WTC11 (cell line): ENCODE data around the gene CORO2B. TPM values are rescaled to one million over a fixed set of nuclear protein-coding genes. Genes with fewer than 3 reads are reported as not detected.

Experiments used
- ATAC-seq: fragments of 200-7000 bp; cut with Tn5 transposase; 2 replicates; pipeline ENCODE4 v1.10.0; 2021; ENCODE audit warnings: mild to moderate bottlenecking, moderate library complexity
- CTCF ChIA-PET: fragments of 300-600 bp; sonication (Branson Sonifier 250); formaldehyde crosslinking; loops from one replicate; lab custom pipeline; 2021; ENCODE audit warnings: antibody characterized with exemption; lab: Charles Lee
- POLR2A ChIA-PET: fragments of 350-600 bp; sonication (Branson Sonifier 250); formaldehyde crosslinking; loops from one replicate; lab custom pipeline; 2021; ENCODE audit warnings: antibody characterized with exemption; lab: Charles Lee
- DNase-seq: peaks from one replicate; pipeline ENCODE4 v3.0.0; 2021; ENCODE audit warnings: low spot score
- H3K27ac Mint-ChIP-seq: 2 replicates; pipeline ENCODE4 v1.8.0; 2021; ENCODE audit warnings: mixed read lengths
- H3K27me3 Mint-ChIP-seq: 2 replicates; pipeline ENCODE4 v1.8.0; 2021; ENCODE audit warnings: low read depth, mild to moderate bottlenecking, moderate library complexity, mixed read lengths
- H3K36me3 Mint-ChIP-seq: 2 replicates; pipeline ENCODE4 v1.8.0; 2021; ENCODE audit warnings: mixed read lengths
- H3K4me1 Mint-ChIP-seq: 2 replicates; pipeline ENCODE4 v1.8.0; 2022; ENCODE audit warnings: mixed read lengths
- H3K4me3 Mint-ChIP-seq: 2 replicates; pipeline ENCODE4 v1.8.0; 2021; ENCODE audit warnings: mild to moderate bottlenecking, moderate library complexity, mixed read lengths
- H3K9me3 Mint-ChIP-seq: 2 replicates; pipeline ENCODE4 v1.8.0; 2021; ENCODE audit warnings: mixed read lengths
- CREB1 ChIP-seq: sonication (generic); formaldehyde crosslinking; IDR thresholded peaks from 2 replicates; pipeline ENCODE4 v1.8.0; 2023; ENCODE audit warnings: mild to moderate bottlenecking, missing genetic modification reagents
- ESRRA ChIP-seq: sonication (generic); formaldehyde crosslinking; IDR thresholded peaks from 2 replicates; pipeline ENCODE4 v1.8.1; 2022; ENCODE audit warnings: mild to moderate bottlenecking, missing genetic modification reagents, borderline replicate concordance
- ETV6 ChIP-seq: sonication (generic); formaldehyde crosslinking; IDR thresholded peaks from 2 replicates; pipeline ENCODE4 v1.8.1; 2022; ENCODE audit warnings: mild to moderate bottlenecking, missing genetic modification reagents
- FOXJ3 ChIP-seq: sonication (generic); formaldehyde crosslinking; IDR thresholded peaks from 2 replicates; pipeline ENCODE4 v1.9.0; 2021; ENCODE audit warnings: missing genetic modification reagents, mild to moderate bottlenecking, borderline replicate concordance
- HMGA2 ChIP-seq: fragments of 250-450 bp; sonication (Bioruptor Pico); IDR thresholded peaks from 2 replicates; pipeline ENCODE4 v1.4.0; 2021; ENCODE audit warnings: mild to moderate bottlenecking, moderate library complexity
- JAZF1 ChIP-seq: fragments of 250-450 bp; sonication (Bioruptor Pico); IDR thresholded peaks from 2 replicates; pipeline ENCODE4 v1.9.0; 2021; ENCODE audit warnings: moderate library complexity, mild to moderate bottlenecking, inconsistent platforms
- JUN ChIP-seq: sonication (generic); formaldehyde crosslinking; IDR thresholded peaks from 2 replicates; pipeline ENCODE4 v1.8.0; 2023; ENCODE audit warnings: mild to moderate bottlenecking, missing genetic modification reagents
- KAT7 ChIP-seq: sonication (generic); formaldehyde crosslinking; IDR thresholded peaks from 2 replicates; pipeline ENCODE4 v1.8.1; 2023; ENCODE audit warnings: missing genetic modification reagents, mild to moderate bottlenecking, borderline replicate concordance
- NFE2L1 ChIP-seq: sonication (generic); formaldehyde crosslinking; IDR thresholded peaks from 2 replicates; pipeline ENCODE4 v1.8.1; 2023; ENCODE audit warnings: missing genetic modification reagents
- NR2C2 ChIP-seq: sonication (generic); formaldehyde crosslinking; IDR thresholded peaks from 2 replicates; pipeline ENCODE4 v1.8.0; 2022; ENCODE audit warnings: mild to moderate bottlenecking, missing genetic modification reagents
- NR3C1 ChIP-seq: sonication (generic); formaldehyde crosslinking; conservative IDR thresholded peaks from 2 replicates; pipeline ENCODE4 v1.8.1; 2023; ENCODE audit warnings: low read depth, mild to moderate bottlenecking, missing genetic modification reagents
- RELA ChIP-seq: sonication (generic); formaldehyde crosslinking; IDR thresholded peaks from 2 replicates; pipeline ENCODE4 v1.8.1; 2022; ENCODE audit warnings: missing genetic modification reagents, mild to moderate bottlenecking, borderline replicate concordance
- SMAD3 ChIP-seq: sonication (generic); formaldehyde crosslinking; IDR thresholded peaks from 2 replicates; pipeline ENCODE4 v1.8.0; 2022; ENCODE audit warnings: missing genetic modification reagents, mild to moderate bottlenecking, borderline replicate concordance
- TP53 ChIP-seq: sonication (generic); formaldehyde crosslinking; IDR thresholded peaks from 2 replicates; pipeline ENCODE4 v1.8.1; 2023; ENCODE audit warnings: mild to moderate bottlenecking, missing genetic modification reagents
- ZNF263 ChIP-seq: sonication (generic); formaldehyde crosslinking; IDR thresholded peaks from 2 replicates; pipeline ENCODE4 v1.8.1; 2022; ENCODE audit warnings: low read depth, mild to moderate bottlenecking, moderate library complexity, missing genetic modification reagents
- total RNA-seq: library from RNA; stranded (reverse); gene quantifications from 3 replicates; pipeline ENCODE4 v1.2.3, GENCODE V29; 2021
- TF ChIP-seq, protein P1 (sequence below): sonication (generic); formaldehyde crosslinking; IDR thresholded peaks from 2 replicates; pipeline ENCODE4 v1.8.1; 2022; ENCODE audit warnings: low read depth, missing genetic modification reagents, borderline replicate concordance
- TF ChIP-seq, protein P2 (sequence below): sonication (generic); formaldehyde crosslinking; IDR thresholded peaks from 2 replicates; pipeline ENCODE4 v1.8.0; 2023; ENCODE audit warnings: mild to moderate bottlenecking, missing genetic modification reagents
- TF ChIP-seq, protein P3 (sequence below): sonication (generic); formaldehyde crosslinking; IDR thresholded peaks from 2 replicates; pipeline ENCODE4 v1.8.1; 2023; ENCODE audit warnings: mild to moderate bottlenecking, missing genetic modification reagents, moderate library complexity
- TF ChIP-seq, protein P4 (sequence below): sonication (generic); formaldehyde crosslinking; IDR thresholded peaks from 2 replicates; pipeline ENCODE4 v1.8.0; 2022; ENCODE audit warnings: mild to moderate bottlenecking, missing genetic modification reagents
- TF ChIP-seq, protein P5 (sequence below): sonication (generic); formaldehyde crosslinking; IDR thresholded peaks from 2 replicates; pipeline ENCODE4 v1.8.1; 2022; ENCODE audit warnings: mild to moderate bottlenecking, missing genetic modification reagents, moderate library complexity, borderline replicate concordance
- TF ChIP-seq, protein P6 (sequence below): sonication (generic); formaldehyde crosslinking; IDR thresholded peaks from 2 replicates; pipeline ENCODE4 v1.8.0; 2022; ENCODE audit warnings: mild to moderate bottlenecking, missing genetic modification reagents

Gene CORO2B
- total RNA-seq, 1 experiment from 2014 or later = 4.9 TPM

DNA sequence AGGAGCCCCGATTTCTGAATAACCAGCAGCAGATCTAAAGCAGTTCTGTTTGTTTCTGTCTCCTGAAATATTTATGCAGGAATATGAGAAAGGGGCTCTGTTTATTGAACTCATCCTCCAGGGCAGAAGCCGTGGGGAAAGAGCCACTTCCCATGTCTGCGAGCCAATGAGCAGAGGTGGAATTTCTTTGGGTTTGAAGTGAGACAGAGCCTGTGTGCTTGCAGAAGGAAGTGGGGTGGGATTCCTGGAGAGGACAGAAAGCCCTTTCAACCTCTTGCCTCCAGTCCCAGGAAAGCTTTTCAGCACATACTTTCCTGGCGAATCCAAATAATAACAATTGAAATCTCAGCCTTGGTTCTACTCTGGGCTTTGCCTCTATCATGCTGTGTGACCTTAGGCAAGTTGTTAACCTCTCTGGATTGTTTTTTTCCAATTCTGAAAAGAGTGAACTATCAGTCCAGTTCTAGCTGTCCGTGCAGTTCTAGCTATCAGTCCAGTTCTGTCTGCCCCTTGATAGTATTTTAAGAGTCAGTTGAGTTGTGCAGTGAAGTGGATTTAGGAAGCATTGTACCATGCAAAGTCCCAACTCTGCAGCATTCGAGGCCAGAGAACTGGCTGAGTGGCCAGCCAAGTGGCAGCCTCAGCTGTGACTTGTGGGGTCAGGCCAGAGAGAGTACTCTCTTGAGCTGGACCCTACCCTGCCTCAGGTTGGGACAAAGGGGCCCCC is 15.9 kb downstream of the CORO2B start (continued):
- TF ChIP-seq, protein P1, sequence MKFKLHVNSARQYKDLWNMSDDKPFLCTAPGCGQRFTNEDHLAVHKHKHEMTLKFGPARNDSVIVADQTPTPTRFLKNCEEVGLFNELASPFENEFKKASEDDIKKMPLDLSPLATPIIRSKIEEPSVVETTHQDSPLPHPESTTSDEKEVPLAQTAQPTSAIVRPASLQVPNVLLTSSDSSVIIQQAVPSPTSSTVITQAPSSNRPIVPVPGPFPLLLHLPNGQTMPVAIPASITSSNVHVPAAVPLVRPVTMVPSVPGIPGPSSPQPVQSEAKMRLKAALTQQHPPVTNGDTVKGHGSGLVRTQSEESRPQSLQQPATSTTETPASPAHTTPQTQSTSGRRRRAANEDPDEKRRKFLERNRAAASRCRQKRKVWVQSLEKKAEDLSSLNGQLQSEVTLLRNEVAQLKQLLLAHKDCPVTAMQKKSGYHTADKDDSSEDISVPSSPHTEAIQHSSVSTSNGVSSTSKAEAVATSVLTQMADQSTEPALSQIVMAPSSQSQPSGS (CRISPR knock-in tag) = no peak
- TF ChIP-seq, all 79 proteins: peak for 0

DNA sequence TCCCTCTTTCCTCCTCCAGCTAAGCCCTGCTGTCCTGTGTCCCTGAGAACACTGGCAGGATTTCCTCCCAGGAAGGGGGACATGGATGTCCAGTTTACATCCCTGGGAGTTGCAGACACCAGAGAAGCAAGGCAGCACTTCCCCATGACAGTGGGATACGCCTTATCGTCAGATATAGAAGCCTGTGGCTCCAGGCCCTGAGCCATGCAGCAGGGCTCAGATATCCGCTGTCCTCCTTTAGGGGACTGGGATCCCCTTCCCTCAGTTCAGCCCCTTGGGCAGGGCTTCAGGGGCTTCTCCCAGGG is 16.4 kb downstream of the CORO2B start:
- CTCF ChIA-PET = no interaction called here

DNA sequence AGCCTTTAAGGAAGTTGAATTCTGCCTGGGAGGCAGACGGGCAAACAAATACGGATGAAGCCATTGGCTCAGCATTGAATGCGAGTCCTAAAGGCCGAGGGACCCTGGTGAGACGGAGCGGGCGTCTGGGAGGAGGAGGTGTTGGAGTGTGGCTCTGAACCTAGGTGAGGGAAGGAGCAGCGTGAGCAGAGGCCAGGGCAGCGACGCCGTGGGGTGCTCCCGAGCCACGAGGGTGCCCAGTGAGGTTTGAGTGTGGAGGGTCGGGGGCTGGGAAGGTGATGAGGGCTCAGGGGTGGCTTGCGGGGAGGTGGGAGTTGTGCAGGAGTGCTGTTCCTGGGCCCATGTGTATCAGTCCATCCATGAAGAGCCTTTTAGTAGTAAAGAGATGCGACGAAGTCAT is 17.0 kb downstream of the CORO2B start:
- H3K27ac Mint-ChIP-seq = no peak overlapping the region
- no peak for ATAC-seq
- no peak for DNase-seq
- H3K9me3 Mint-ChIP-seq = no peaks in the 10 kb centered on the region
- CTCF ChIA-PET = no interaction called here
- H3K4me3 Mint-ChIP-seq = no peak overlapping the region
- H3K27me3 Mint-ChIP-seq = no peaks in the 10 kb centered on the region; the same call in 1 of the 2 replicates
- H3K4me1 Mint-ChIP-seq = peaks cover 45% of the 10 kb centered on the region
- POLR2A ChIA-PET = no interaction called here
- no peaks in the 10 kb centered on the region for H3K36me3 Mint-ChIP-seq
- no peak for TF ChIP-seq RELA
- no peak for TF ChIP-seq TP53
- TF ChIP-seq NR2C2 (CRISPR knock-in tag) = no peak
- TF ChIP-seq SMAD3 (CRISPR knock-in tag) = no peak
- TF ChIP-seq, protein P2, sequence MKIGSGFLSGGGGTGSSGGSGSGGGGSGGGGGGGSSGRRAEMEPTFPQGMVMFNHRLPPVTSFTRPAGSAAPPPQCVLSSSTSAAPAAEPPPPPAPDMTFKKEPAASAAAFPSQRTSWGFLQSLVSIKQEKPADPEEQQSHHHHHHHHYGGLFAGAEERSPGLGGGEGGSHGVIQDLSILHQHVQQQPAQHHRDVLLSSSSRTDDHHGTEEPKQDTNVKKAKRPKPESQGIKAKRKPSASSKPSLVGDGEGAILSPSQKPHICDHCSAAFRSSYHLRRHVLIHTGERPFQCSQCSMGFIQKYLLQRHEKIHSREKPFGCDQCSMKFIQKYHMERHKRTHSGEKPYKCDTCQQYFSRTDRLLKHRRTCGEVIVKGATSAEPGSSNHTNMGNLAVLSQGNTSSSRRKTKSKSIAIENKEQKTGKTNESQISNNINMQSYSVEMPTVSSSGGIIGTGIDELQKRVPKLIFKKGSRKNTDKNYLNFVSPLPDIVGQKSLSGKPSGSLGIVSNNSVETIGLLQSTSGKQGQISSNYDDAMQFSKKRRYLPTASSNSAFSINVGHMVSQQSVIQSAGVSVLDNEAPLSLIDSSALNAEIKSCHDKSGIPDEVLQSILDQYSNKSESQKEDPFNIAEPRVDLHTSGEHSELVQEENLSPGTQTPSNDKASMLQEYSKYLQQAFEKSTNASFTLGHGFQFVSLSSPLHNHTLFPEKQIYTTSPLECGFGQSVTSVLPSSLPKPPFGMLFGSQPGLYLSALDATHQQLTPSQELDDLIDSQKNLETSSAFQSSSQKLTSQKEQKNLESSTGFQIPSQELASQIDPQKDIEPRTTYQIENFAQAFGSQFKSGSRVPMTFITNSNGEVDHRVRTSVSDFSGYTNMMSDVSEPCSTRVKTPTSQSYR (CRISPR knock-in tag) = no peak
- no peak for TF ChIP-seq ETV6
- TF ChIP-seq, protein P3, sequence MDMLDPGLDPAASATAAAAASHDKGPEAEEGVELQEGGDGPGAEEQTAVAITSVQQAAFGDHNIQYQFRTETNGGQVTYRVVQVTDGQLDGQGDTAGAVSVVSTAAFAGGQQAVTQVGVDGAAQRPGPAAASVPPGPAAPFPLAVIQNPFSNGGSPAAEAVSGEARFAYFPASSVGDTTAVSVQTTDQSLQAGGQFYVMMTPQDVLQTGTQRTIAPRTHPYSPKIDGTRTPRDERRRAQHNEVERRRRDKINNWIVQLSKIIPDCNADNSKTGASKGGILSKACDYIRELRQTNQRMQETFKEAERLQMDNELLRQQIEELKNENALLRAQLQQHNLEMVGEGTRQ = no peak
- TF ChIP-seq, protein P4, sequence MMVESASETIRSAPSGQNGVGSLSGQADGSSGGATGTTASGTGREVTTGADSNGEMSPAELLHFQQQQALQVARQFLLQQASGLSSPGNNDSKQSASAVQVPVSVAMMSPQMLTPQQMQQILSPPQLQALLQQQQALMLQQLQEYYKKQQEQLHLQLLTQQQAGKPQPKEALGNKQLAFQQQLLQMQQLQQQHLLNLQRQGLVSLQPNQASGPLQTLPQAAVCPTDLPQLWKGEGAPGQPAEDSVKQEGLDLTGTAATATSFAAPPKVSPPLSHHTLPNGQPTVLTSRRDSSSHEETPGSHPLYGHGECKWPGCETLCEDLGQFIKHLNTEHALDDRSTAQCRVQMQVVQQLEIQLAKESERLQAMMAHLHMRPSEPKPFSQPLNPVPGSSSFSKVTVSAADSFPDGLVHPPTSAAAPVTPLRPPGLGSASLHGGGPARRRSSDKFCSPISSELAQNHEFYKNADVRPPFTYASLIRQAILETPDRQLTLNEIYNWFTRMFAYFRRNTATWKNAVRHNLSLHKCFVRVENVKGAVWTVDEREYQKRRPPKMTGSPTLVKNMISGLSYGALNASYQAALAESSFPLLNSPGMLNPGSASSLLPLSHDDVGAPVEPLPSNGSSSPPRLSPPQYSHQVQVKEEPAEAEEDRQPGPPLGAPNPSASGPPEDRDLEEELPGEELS = no peak
- no peak for TF ChIP-seq NR3C1 (CRISPR knock-in tag)
- TF ChIP-seq NFE2L1 (CRISPR knock-in tag) = no peak
- TF ChIP-seq, protein P5, sequence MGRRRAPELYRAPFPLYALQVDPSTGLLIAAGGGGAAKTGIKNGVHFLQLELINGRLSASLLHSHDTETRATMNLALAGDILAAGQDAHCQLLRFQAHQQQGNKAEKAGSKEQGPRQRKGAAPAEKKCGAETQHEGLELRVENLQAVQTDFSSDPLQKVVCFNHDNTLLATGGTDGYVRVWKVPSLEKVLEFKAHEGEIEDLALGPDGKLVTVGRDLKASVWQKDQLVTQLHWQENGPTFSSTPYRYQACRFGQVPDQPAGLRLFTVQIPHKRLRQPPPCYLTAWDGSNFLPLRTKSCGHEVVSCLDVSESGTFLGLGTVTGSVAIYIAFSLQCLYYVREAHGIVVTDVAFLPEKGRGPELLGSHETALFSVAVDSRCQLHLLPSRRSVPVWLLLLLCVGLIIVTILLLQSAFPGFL = no peak
- TF ChIP-seq, protein P6, sequence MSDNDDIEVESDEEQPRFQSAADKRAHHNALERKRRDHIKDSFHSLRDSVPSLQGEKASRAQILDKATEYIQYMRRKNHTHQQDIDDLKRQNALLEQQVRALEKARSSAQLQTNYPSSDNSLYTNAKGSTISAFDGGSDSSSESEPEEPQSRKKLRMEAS = no peak
- TF ChIP-seq ZNF263 (CRISPR knock-in tag) = no peak
- no peak for TF ChIP-seq ESRRA (CRISPR knock-in tag)
- TF ChIP-seq CREB1 (CRISPR knock-in tag) = no peak

More for the DNA sequence above, 16.4 kb downstream of the CORO2B start:
- Mint-ChIP-seq H3K27ac (no peak overlapping the region), H3K4me1 (peaks cover 40% of the 10 kb centered on the region), H3K27me3 (no peaks in the 10 kb centered on the region; the same call in 1 of the 2 replicates), H3K4me3 (no peak overlapping the region), H3K36me3 (no peaks in the 10 kb centered on the region), H3K9me3 (no peaks in the 10 kb centered on the region)
- no peak for ATAC-seq
- TF ChIP-seq, protein P4 = no peak
- TF ChIP-seq KAT7 (CRISPR knock-in tag) (no peak), ESRRA (CRISPR knock-in tag) (no peak), JUN (CRISPR knock-in tag) (no peak), FOXJ3 (CRISPR knock-in tag) (no peak), HMGA2 (no peak), RELA (no peak), JAZF1 (CRISPR knock-in tag) (no peak), NR3C1 (CRISPR knock-in tag) (no peak)
- POLR2A ChIA-PET = no interaction called here
- DNase-seq = no peak
